GM19023 (cell line): ENCODE measurements around the gene MRPS5.

Experiments
- ATAC-seq: cut with Tn5 transposase; IDR thresholded peaks from one replicate; pipeline ENCODE4 v1.9.1; 2021; ENCODE audit warnings: mild to moderate bottlenecking, moderate library complexity; ENCODE audit not compliant: unreplicated experiment

MRPS5 gene

GRCh38 chr2:95061601-95062183 is 59.9 kb downstream of the MRPS5 start:
- ATAC-seq: no peak

DNA sequence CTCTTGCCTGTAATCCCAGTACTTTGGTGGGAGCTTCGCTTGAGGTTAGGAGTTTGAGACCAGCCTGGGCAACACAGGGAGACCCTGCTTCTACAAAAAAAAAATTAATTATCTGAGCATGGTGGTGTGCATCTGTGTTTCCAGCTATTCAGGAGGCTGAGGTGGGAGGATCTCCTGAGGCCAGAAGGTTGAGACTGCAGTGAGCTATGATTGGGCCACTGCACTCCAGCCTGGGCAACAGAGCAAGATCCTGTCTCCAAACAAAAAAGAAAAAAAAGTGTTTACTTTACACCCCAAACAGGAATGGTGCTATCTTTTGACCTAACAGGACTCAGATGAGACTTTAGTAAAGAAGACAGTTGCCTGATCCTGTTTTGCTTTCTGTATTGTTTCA is 60.5 kb downstream of the MRPS5 start:
- no peak for ATAC-seq

GRCh38 chr2:95060446-95061118 is 61.0 kb downstream of the MRPS5 start:
- no peak for ATAC-seq

DNA sequence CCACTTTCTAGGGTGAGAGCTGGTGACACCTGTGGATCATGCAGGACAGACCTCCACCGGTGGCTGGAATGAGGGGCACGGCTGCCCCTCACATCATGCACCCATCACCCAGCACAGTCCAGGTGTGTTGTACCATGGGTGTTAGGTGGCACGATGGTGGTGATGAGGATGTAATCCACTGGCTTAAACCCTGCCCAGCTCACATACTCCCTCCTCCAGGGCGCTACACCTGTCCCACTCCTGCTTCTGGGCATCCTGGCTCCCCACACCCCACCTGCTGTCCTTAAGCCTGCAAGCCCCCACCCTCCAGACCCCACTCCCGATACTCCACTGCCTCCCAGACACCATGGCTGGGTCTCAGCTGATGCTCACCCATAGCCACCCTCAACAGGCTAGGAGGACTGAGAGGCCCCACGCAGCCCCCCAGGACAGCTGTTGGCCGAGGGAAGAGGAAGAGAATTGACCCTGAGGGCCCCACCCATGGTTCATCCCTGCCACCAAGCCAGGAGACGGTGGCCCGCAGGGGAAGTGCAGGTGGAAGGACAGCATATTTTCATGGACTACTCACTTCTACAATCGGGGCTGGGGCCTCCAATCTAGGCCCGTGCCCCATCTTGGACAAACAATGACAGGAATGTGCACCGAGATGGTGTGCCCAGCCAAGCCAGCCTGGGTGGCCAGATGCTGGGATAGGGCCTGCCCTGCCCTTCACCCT is 61.8 kb downstream of the MRPS5 start:
- no peak for ATAC-seq

- no peak for ATAC-seq
Observed at GRCh38 chr2:95058989-95059641, 62.5 kb downstream of the MRPS5 start.

DNA sequence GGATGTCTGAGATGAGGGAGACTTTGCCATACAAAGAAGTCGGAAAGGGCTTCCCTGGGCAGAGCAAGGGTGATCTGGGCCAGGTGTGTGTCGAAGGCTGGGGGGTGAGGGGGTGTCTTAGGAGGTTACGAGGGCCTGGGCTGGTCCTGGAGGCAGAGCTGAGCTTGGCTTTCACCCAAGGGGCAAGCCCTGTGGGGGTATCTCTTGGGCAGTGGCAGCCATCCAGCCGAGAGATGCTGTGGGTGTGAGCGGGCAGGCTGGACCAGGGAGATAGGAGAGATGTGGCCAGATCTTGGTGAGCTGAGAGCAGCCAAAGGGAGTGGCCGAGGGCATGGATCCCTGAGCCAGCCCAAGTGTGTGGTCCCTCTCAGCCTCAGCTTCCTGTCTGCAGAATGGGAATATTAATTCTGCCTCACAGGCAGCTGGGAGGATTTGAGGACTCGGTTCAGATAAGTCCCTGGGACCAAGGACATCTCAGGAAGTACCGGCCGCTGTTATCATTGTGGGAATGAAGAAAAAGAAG is 63.1 kb downstream of the MRPS5 start:
- ATAC-seq: no peak

DNA sequence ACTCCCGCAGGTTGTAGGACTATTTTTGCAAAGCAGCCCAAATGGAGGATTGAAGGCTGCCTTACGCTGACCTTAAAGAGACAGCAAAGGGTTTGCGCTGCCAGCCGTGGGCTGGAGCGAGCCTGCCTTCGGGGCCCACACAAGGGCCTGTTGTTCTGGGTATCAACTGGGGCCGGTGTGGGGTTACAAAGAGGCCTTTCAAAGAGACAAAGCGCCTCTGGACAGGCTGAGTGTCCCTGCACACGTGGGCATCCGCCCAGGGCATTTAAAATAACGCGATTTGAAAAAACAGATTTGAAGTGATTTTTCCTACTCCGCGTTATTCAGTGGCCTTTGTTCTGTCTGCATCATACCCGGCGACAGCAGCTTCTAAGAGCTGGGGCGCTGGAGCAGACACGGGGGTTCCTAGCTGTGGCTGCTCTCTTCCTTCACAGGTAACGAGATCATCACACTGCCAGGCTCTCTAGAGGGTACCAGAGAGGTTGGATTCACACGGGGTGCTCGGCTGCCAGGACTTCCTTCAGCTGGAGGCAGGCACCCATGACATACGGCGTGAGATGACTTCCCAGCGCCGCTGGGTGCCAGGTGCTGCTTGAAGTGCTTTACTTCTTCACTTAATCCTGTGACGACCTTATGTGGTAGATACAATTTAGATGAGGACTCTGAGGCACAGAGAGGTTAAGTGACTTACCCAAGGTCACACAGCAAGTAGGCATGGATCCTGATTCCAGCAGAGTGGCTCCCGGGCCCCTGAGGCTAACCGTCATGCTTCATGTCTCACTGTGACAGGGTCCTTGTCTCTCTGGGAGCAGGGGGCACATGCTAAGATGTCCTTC is 63.9 kb downstream of the MRPS5 start:
- ATAC-seq: no peak

GRCh38 chr2:95056461-95057459 is 64.8 kb downstream of the MRPS5 start:
- ATAC-seq: no peak

DNA sequence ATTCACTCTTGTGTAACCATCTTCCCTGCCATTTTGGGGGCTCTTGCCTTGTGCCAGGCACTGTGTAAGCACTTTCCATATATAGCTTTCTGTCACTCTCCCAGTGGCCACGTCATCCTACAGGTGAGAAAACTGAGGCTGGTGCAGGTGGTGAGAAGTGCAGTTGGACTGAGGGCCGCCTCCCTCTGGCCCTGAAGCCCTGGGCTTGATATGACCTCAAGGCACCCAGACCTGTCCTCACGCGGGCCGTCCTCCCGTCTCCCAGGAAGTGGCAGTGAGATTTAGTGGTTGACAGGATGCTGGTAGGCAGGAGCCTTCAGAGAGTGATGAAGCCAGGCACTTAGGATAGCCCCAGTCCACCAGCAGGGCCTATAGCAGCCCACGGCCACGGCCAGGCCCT is 65.6 kb downstream of the MRPS5 start:
- no peak for ATAC-seq

DNA sequence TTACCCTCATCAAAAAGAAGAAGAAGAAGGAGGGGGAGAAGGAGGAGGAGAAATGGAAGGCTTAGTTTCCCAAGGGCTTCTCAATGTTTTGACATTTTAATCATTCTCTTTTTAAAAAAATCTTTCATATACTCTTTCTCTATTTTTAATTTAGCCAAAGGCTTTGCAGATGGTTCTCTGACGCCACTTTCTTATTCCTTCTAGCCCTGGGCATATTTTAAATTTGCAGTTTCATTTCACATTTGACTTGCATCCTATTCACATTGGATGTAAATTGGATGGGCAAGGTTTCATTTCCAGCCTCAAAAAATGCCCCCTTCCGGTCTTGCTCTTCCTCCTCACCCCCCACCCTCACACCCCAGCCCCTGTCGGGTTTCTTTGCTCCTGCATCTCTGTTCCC is 66.3 kb downstream of the MRPS5 start:
- no peak for ATAC-seq

DNA sequence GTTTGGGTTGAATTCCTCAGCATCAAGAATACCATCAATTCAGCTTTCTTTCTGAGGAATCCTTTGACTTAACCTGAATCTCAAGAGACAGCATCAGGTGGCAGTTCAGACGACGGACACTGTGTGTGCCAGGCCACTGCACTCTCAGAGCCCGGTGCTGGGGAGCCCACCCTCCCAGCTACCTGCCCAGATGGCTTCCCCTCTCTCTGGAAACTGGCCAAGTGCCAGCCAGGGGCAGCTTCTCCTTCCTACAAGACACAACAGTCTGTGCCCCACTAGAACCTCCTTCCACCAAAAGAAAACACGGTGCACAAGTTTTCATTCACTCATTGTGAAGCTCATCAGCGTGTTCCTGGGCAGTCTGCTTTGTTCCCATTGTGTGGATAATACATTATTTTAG is 67.6 kb downstream of the MRPS5 start:
- ATAC-seq: no peak

- ATAC-seq: no peak
Observed at GRCh38 chr2:95053543-95053942, 68.1 kb downstream of the MRPS5 start.

DNA sequence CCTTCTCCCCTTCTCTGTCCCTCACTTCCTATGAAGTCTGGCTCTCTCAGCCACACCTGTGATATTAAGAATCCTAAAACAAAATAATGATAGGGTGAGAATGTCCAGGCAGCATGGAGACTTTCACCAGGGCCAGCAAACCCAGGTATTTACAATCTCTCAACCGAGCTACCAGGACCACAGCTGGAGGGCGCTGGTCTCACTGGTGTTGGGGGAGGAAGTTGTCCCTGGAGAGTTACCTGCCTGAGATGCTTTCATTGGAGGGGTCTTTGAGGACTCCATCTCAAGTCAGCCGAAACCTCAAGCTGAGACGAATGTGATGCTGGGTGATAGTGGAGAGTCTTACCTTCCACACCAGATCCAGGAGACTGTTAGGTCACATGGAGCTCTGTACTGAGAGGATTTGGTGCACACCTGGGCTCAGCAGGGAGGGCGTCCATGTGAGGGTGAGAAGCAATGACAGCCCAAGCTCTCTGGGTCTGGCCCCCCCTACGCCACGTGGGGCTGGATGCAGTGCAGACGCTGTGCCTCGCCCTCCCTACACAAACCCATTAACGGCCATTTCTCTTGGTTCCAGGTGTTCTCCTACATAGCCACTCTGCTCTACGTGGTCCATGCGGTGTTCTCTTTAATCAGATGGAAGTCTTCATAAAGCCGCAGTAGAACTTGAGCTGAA is 68.7 kb downstream of the MRPS5 start:
- ATAC-seq: no peak

GRCh38 chr2:95052307-95052706 is 69.3 kb downstream of the MRPS5 start:
- no peak for ATAC-seq

GRCh38 chr2:95051626-95052025 is 70.0 kb downstream of the MRPS5 start:
- ATAC-seq: no peak

DNA sequence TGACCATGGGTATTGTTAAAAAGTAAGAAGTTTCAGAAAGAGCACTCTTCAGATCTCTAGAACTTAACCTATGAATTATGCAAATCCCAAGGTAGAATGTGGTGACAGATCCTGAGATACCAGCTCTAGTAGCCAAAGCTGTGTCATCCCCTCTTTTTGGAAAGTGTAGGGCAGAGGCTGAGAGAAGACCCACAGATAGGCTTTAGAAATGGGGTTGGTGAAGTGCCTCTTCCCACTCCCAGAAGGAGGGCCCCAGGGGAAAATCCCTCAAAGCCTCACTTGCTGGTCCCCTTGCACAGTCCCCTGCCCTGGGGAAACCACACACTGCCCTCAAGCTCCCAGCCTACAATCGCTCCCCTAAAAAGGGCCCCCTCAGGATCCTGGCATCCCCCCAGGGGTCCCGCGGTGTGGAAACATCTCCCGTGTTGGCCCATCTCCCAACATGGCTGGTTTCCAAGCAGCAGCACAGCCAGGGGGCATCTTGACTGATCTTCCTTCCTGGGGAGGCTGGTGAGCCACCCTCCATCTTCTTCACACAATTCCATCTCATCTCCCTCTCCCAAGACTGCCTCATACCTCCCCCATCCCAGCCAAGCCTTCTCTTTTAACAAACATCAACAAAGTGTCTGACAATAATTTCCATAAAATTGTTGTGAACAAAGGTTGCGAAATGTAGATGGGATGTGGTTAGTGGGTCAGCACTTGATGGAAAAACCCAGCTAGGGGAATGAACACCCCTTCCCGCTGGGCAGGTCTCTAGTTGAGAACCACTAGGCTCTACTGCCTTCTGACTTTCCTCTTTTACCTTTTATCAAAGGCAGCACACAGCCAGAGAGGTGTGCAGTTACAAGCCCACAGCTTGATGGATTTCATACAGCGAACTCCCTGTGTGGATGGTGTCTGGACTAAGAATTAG is 71.0 kb downstream of the MRPS5 start:
- no peak for ATAC-seq

DNA sequence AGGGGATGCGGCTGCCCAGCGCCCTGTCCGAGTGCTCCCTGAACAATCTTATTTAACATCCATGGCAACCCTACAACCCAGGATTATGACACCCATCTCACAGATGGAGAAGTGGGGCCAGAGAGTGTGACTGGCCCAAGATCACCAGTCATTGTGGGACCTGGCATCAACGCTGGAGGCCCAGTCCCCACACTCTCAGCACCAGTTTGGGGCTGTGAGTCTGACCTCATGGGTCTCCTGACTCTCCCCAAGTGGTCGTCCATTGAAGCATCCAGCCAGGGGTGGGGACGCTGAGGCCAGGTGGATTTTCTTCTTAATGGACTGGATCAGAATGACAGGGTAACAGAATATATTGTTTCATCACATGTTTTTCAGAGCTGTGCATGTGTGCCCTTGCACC is 71.6 kb downstream of the MRPS5 start:
- no peak for ATAC-seq

GRCh38 chr2:95049683-95049955 is 72.0 kb downstream of the MRPS5 start:
- ATAC-seq: no peak
